ENCODE measurements around the gene S100A12.

Gene S100A12

GRCh38 chr1:153346077-153346723 is 29.2 kb downstream of the S100A12 start:
- H3K4me3 ChIP-seq (ENCODE audit: low read length): no peak overlapping the region
- no peak for TF ChIP-seq CTCF (IDR thresholded peaks at IDR 0.05; ENCODE audit: insufficient read depth, low read depth, low read length, missing control alignments)
- DNase-seq (ENCODE audit: low read depth): no peak

- no peak for DNase-seq (ENCODE audit: low read depth)
- no peak overlapping the region for H3K4me3 ChIP-seq (ENCODE audit: low read length)
- no peak for TF ChIP-seq CTCF (IDR thresholded peaks at IDR 0.05; ENCODE audit: insufficient read depth, low read depth, low read length, missing control alignments)
Measured at GRCh38 chr1:153345187-153346076, 30.0 kb downstream of the S100A12 start.

GRCh38 chr1:153344718-153345025 is 30.7 kb downstream of the S100A12 start:
- no peak overlapping the region for H3K4me3 ChIP-seq (ENCODE audit: low read length)
- peak; percentile 40 for DNase-seq (ENCODE audit: low read depth)
- no peak for TF ChIP-seq CTCF (IDR thresholded peaks at IDR 0.05; ENCODE audit: insufficient read depth, low read depth, low read length, missing control alignments)

GRCh38 chr1:153343811-153344717 is 31.4 kb downstream of the S100A12 start:
- TF ChIP-seq CTCF (IDR thresholded peaks at IDR 0.05; ENCODE audit: insufficient read depth, low read depth, low read length, missing control alignments): no peak

GRCh38 chr1:153343040-153343681 is 32.3 kb downstream of the S100A12 start:
- DNase-seq (ENCODE audit: low read depth): peak; percentile 84
- no peak for TF ChIP-seq CTCF (IDR thresholded peaks at IDR 0.05; ENCODE audit: insufficient read depth, low read depth, low read length, missing control alignments)
- no peak overlapping the region for H3K4me3 ChIP-seq (ENCODE audit: low read length)

More at GRCh38 chr1:153343811-153344717, 31.4 kb downstream of the S100A12 start:
- no peak for DNase-seq (ENCODE audit: low read depth)
- H3K4me3 ChIP-seq (ENCODE audit: low read length): no peak overlapping the region

GRCh38 chr1:153342178-153342577 is 33.2 kb downstream of the S100A12 start:
- TF ChIP-seq CTCF (IDR thresholded peaks at IDR 0.05; ENCODE audit: insufficient read depth, low read depth, low read length, missing control alignments): no peak
- H3K4me3 ChIP-seq (ENCODE audit: low read length): no peak overlapping the region
- DNase-seq (ENCODE audit: low read depth): no peak
